Duodenal mucosa (tissue), 2 donors: ENCODE results near the gene TREX2.

Experiments used
- H3K27ac ChIP-seq: one replicate; pipeline ENCODE4 v1.7.0; 2013; ENCODE audit warnings: low read depth, low read length
- H3K27me3 ChIP-seq, 2 donors: one replicate each; pipeline ENCODE4 v1.7.0; 2013; ENCODE audit warnings: low read length in 2 of 2, control low read depth in 1 of 2; ENCODE audit not compliant: insufficient read depth in 2 of 2, control insufficient read depth in 1 of 2
- H3K36me3 ChIP-seq, 2 donors: one replicate each; pipeline ENCODE4 v1.7.0; 2013; ENCODE audit warnings: low read length in 2 of 2, control low read depth in 1 of 2; ENCODE audit not compliant: insufficient read depth in 2 of 2, control insufficient read depth in 1 of 2
- H3K4me1 ChIP-seq, 2 donors: one replicate each; pipeline ENCODE4 v1.7.0; 2013; ENCODE audit warnings: low read length in 2 of 2, control low read depth in 1 of 2; ENCODE audit not compliant: insufficient read depth in 2 of 2, control insufficient read depth in 1 of 2
- H3K4me3 ChIP-seq, 2 donors: one replicate each; pipeline ENCODE4 v1.7.0; 2013; ENCODE audit warnings: low read length in 2 of 2, low read depth in 1 of 2
- H3K9ac ChIP-seq, 2 donors: one replicate each; pipeline ENCODE4 v1.7.0; 2013; ENCODE audit warnings: low read length in 2 of 2, low read depth in 1 of 2
- H3K9me3 ChIP-seq, 2 donors: one replicate each; pipeline ENCODE4 v1.7.0; 2013; ENCODE audit warnings: low read length in 2 of 2, control low read depth in 1 of 2; ENCODE audit not compliant: control insufficient read depth in 1 of 2

TREX2 gene

DNA sequence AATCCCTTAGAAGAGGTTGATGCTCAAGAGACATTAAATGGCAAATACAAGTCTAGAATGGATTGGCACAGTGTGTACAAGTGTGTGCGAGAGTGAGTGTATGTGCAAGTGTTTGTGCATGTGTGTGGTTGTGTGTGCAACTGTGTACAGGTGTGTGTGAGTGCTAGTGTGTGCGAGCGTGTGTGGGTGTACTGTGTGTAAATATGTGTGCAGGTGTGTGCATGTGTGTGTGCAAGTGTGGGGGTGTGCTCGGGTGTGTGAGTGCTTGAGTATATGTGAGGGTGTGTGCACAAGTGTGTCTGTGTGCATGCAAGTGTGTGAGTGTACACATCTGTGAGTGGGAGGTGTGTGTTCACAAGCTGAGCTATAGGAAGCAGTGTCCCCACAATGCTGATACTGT is 5.9 kb downstream of the TREX2 start:
- Histone ChIP-seq H3K9me3 (no peaks in the 10 kb centered on the region), H3K9ac (no peak overlapping the region), H3K4me1 (no peaks in the 10 kb centered on the region), H3K4me3 (no peak overlapping the region), H3K27me3 (no peaks in the 10 kb centered on the region), H3K27ac (no peak overlapping the region), H3K36me3 (no peaks in the 10 kb centered on the region)

DNA sequence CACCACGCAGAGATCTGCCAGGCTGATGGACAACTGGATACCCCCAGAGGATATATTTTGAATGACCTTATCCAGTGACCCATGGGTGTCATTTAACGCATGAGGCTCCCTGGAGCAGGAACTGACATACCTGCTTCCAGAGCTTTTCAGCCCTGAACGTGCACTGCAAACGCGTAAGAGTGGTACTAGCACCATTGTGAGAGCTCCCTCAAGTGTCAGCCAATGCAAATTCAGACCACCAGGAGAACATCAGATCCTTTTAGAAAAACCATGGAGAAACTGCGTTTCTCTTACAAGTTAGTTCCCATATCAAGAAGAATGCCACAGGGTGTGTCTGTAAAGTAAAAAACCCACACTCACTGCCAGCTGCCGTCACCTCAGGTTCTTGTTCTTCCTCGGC is 7.3 kb downstream of the TREX2 start:
- H3K36me3 ChIP-seq, result no peaks in the 10 kb centered on the region
- no peaks in the 10 kb centered on the region for H3K9me3 ChIP-seq
- H3K9ac ChIP-seq, result no peak overlapping the region
- H3K27me3 ChIP-seq, result no peaks in the 10 kb centered on the region
- no peak overlapping the region for H3K27ac ChIP-seq
- no peaks in the 10 kb centered on the region for H3K4me1 ChIP-seq
- no peak overlapping the region for H3K4me3 ChIP-seq

DNA sequence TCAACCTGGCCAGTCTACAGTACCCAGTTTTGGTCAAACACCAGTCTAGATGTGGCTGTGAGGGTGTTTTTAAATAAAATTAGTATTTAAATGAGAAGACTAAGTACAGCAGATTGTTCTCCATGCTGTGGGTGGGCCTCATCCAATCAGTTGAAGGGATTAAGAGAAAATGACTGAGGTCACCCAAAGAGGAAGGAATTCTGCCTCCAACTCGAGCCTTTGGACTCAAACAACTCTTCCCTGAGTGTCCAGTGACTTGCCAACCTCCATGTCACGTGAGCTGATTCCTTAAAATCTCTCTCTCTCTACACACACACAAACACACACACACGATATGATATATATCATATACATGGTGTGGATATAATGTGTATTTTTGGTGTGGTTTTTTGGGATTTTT is 10.0 kb downstream of the TREX2 start:
- Histone ChIP-seq H3K27me3 (no peaks in the 10 kb centered on the region), H3K36me3 (no peaks in the 10 kb centered on the region), H3K9ac (no peak overlapping the region), H3K4me3 (no peak overlapping the region), H3K9me3 (no peaks in the 10 kb centered on the region), H3K4me1 (no peaks in the 10 kb centered on the region), H3K27ac (no peak overlapping the region)

DNA sequence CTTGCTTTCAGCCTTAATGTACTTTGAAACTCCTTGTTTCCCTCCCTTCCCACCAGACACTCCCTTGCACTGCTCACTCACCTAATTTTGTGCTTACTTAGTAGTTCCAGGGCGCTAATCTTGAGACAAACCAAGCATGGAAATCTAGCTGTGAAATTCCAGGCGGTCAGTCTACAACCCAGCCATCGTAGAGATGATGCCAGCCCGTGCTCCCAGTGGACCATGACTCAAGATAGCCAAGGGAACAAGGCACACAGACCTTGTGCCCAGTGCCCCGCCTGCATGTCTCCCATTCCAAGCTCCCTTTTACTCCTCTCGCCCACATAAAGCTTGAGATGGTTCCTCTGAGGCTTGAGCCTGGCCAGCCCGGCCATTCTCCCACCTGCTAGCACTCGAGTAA is 11.1 kb downstream of the TREX2 start:
- H3K9me3 ChIP-seq, result no peaks in the 10 kb centered on the region
- no peak overlapping the region for H3K27ac ChIP-seq
- no peaks in the 10 kb centered on the region for H3K4me1 ChIP-seq

DNA sequence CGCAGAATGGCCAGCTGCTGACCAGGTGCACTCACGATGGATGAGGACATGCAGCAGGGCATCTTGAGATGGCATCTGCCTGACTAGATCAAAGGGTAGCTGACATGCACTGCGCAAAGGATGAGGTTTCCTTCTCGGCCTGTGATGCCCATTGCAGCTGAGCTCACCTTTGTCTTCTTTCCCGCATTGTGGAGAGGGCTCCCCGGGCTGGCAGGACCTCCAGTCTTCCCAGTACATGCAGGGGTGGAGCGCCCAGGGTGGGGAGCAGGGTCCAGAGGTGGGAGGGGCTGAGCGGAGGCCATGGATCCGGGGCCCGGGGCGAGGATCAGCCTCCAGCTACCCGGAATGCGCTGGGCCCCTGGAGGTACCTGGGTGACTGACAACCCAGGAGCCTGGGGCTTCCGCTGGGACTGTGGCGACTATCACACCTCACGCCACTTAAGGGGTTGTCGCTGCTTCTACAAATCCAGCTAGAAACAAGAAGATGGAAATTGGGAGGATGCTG is 12.0 kb downstream of the TREX2 start:
- Histone ChIP-seq H3K4me1 (no peaks in the 10 kb centered on the region), H3K27me3 (no peaks in the 10 kb centered on the region), H3K36me3 (no peaks in the 10 kb centered on the region), H3K9me3 (no peaks in the 10 kb centered on the region), H3K27ac (no peak overlapping the region), H3K4me3 (no peak overlapping the region), H3K9ac (no peak overlapping the region)

More for the DNA sequence above, 11.1 kb downstream of the TREX2 start:
- Histone ChIP-seq H3K27me3 (no peaks in the 10 kb centered on the region), H3K9ac (no peak overlapping the region), H3K36me3 (no peaks in the 10 kb centered on the region), H3K4me3 (no peak overlapping the region)

DNA sequence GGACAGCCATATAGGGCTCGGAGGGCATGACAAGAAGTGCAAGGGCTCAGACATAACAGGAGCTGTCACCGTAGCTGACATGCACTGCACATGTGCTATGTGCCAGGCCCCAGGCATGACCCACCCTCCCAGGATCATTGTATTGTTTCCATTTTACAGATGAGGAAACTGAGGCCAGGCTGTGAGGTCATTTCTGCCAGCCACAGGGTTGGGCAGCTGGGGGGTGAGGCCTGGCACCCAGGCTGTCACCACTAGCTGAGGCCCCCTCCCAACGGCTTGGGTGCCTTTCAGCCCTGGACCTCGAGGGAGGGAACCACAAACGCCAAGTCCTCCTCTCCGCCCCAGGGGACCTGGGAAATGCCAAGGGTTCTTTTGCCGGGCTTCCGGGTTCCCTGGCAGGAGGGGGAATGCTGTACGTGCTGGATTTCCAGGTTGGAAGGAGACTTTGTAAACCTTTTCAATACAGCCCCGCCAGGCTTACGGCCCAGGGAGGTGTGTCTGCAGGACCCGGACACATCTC is 12.6 kb downstream of the TREX2 start:
- no peak overlapping the region for H3K27ac ChIP-seq
- no peak overlapping the region for H3K9ac ChIP-seq
- H3K36me3 ChIP-seq, result no peaks in the 10 kb centered on the region
- H3K27me3 ChIP-seq, result no peaks in the 10 kb centered on the region
- H3K9me3 ChIP-seq, result no peaks in the 10 kb centered on the region
- H3K4me1 ChIP-seq, result no peaks in the 10 kb centered on the region
- no peak overlapping the region for H3K4me3 ChIP-seq

DNA sequence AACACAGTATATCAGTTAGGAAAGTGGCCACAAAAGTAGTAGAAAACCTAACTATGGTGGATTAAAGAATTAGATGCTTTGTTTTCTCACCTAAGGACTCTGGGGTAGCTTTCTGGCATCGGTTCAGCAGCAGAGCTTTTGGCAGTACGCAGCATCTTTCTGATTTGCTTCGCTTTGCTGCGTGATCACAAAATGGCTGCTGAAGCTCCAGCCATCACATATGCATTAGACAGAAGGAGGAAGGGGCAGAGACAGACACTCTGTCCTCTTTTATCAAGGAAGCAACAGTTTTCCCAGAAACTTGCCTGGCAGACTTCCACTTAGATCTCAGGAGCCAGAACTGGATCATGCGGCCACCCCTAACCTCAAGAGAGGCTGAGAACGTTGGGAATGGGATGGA is 15.1 kb downstream of the TREX2 start:
- no peak overlapping the region for H3K4me3 ChIP-seq
- H3K27me3 ChIP-seq, result no peaks in the 10 kb centered on the region
- H3K36me3 ChIP-seq, result no peaks in the 10 kb centered on the region
- no peak overlapping the region for H3K9ac ChIP-seq
- no peaks in the 10 kb centered on the region for H3K9me3 ChIP-seq
- no peaks in the 10 kb centered on the region for H3K4me1 ChIP-seq
- no peak overlapping the region for H3K27ac ChIP-seq

DNA sequence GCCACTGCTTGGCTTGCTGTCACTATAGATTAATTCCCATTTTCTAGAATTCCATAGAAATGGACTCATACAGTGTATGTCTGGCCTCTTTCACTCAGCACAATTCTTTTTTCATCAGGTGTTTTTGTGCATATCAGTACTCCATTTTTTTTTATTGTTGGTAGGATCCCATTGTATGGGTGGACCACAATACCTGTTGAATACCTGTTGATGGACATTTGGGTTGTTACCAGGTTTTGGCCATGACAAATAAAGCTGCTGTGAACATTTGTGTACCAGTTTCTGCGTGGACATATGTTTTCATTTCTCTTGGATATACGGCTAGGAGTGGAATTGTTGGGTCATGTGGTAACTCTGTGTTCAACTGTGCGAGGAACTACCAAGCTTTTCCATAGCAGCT is 19.7 kb downstream of the TREX2 start:
- H3K9ac ChIP-seq, result no peak overlapping the region
- H3K4me1 ChIP-seq, result no peaks in the 10 kb centered on the region
- no peaks in the 10 kb centered on the region for H3K27me3 ChIP-seq
- no peak overlapping the region for H3K4me3 ChIP-seq
- H3K27ac ChIP-seq, result no peak overlapping the region
- no peaks in the 10 kb centered on the region for H3K9me3 ChIP-seq
- no peaks in the 10 kb centered on the region for H3K36me3 ChIP-seq

DNA sequence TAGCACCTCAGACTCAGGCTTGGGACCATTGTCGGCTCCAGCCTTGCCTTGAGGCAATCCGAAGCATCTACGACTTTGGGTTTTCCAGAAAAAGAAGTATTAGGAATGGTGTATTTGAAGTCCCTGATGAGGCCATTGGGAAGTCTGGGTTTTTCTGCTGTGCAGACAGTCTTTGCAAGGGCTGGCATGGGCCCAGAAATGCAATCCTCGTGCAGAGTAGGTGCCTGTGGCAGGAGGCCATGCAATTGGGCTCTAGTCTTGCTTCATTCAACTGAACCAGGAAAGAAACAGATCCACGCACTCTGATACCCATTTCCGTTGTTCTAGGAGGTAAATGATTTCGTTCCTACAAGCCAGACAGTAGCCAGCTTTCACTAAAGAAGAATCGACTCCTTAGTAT is 22.2 kb downstream of the TREX2 start:
- Histone ChIP-seq H3K9ac (no peak overlapping the region), H3K27me3 (no peaks in the 10 kb centered on the region), H3K36me3 (no peaks in the 10 kb centered on the region), H3K4me1 (no peaks in the 10 kb centered on the region), H3K27ac (no peak overlapping the region), H3K4me3 (no peak overlapping the region), H3K9me3 (no peaks in the 10 kb centered on the region)

DNA sequence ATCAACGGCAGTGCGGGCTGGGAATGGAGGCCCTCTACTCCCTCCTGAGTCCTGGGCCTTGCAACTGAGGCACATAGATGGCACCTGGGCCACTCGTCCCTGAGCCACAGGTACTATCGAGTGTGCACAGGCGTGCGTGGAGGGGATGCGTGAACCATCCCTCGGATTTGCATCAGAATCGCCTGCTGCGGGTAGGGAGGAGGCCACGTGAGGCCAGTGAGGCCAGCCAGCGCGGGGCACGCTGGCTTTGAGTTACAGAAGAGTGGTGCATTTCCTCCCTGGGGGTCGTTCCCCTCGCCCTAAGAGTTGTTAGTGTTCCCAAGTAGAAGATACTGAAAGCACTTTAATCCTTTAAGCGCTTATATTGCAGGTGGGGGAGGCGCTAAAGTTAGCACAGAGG is 24.0 kb downstream of the TREX2 start:
- H3K4me1 ChIP-seq, result no peaks in the 10 kb centered on the region
- H3K9ac ChIP-seq, result no peak overlapping the region
- H3K9me3 ChIP-seq, result no peaks in the 10 kb centered on the region
- no peak overlapping the region for H3K27ac ChIP-seq
- no peaks in the 10 kb centered on the region for H3K27me3 ChIP-seq
- H3K36me3 ChIP-seq, result no peaks in the 10 kb centered on the region
- H3K4me3 ChIP-seq, result no peak overlapping the region
